Stimulated activated CD8-positive, alpha-beta memory T cell treated with anti-CD3 and anti-CD28 coated beads, Interleukin-2, amount 100 ng/mL, for 1 hour (primary cell): Measurements from ENCODE around the gene GARS1.

Experiments used
- DNase-seq, 2 donors: peaks; one replicate each; pipeline ENCODE4 v3.0.0-alpha.2; 2020; ENCODE audit warnings: low read depth in 2 of 2

GARS1 gene

GRCh38 chr7:30655096-30655970, 60.7 kb downstream of the GARS1 start:
- no peak for DNase-seq

GRCh38 chr7:30656006-30656957, 61.6 kb downstream of the GARS1 start:
- DNase-seq, result no peak

- DNase-seq, result no peak
Measured at GRCh38 chr7:30657131-30657530, 62.5 kb downstream of the GARS1 start.

GRCh38 chr7:30658479-30659074, 63.9 kb downstream of the GARS1 start:
- DNase-seq, result no peak

- DNase-seq, result no peak
Measured at GRCh38 chr7:30659312-30659711, 64.6 kb downstream of the GARS1 start.

GRCh38 chr7:30660331-30661255, 65.9 kb downstream of the GARS1 start:
- no peak for DNase-seq

- DNase-seq, result no peak
Measured at GRCh38 chr7:30661926-30662325, 67.2 kb downstream of the GARS1 start.

GRCh38 chr7:30662431-30662939, 67.8 kb downstream of the GARS1 start:
- no peak for DNase-seq

GRCh38 chr7:30663414-30663813, 68.7 kb downstream of the GARS1 start:
- no peak for DNase-seq

- no peak for DNase-seq
Measured at GRCh38 chr7:30664184-30664885, 69.7 kb downstream of the GARS1 start.

- no peak for DNase-seq
Measured at GRCh38 chr7:30665043-30665442, 70.4 kb downstream of the GARS1 start.

- no peak for DNase-seq
Measured at GRCh38 chr7:30665449-30665848, 70.8 kb downstream of the GARS1 start.

GRCh38 chr7:30667172-30667571, 72.5 kb downstream of the GARS1 start:
- DNase-seq, result no peak

GRCh38 chr7:30668102-30668501, 73.4 kb downstream of the GARS1 start:
- DNase-seq, result no peak

- no peak for DNase-seq
Measured at GRCh38 chr7:30671793-30672465, 77.3 kb downstream of the GARS1 start.

- DNase-seq, result no peak
Measured at GRCh38 chr7:30674420-30674819, 79.7 kb downstream of the GARS1 start.

- DNase-seq, result no peak
Measured at GRCh38 chr7:30674876-30675275, 80.2 kb downstream of the GARS1 start.

GRCh38 chr7:30678805-30679204, 84.1 kb downstream of the GARS1 start:
- no peak for DNase-seq

GRCh38 chr7:30679664-30680063, 85.0 kb downstream of the GARS1 start:
- no peak for DNase-seq

GRCh38 chr7:30681331-30681797, 86.7 kb downstream of the GARS1 start:
- DNase-seq, result no peak
